Measurements from ENCODE around the gene ATP4B. TPM values are rescaled to one million over a fixed set of nuclear protein-coding genes. Genes with fewer than 3 reads are reported as not detected.

Gene ATP4B
- total RNA-seq, 4 donors from 2014 or later: not detected

DNA sequence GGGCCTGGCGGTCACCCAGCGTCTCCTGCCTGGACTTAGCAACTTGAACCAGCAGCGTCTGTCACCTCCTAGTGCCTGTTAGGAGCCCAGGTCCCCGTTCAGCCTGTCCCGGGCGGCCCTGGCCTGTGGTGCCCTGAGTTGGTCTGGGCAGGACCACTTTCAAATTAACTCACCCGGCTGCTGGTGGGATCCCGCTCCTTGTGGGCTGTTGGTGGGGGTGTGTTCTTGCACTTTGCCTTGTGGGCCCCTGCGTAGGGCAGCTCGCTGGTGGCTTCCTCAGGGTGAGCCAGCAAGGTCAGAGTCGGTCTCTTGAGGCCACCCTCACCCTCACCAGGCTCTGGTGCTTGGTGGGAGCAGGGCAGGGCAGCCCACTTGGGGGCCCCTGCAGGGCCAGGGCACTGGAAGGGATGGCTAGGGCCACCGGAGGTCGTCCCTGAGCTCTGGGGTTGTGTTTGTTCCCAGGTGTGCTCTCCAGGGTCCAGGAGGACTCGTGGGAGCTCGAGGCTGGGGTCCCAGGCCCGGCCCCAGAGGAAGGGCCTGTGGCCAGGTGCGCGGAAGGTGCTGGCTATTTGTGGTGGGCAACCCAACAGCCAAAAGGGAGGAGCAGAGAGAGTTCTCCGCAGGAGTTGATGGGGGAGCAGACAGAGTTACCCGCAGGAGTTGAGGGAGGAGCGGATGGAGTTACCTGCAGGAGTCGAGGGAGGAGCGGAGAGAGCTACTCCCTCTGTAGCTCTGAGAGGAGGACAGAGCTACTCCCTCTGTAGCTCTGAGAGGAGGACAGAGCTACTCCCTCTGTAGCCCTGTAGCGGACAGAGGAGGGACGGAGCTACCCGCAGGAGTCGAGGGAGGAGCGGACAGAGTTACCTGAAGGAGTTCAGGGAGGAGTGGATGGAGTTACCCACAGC lies 56.6 kb downstream of the ATP4B start:
- Histone ChIP-seq H3K4me1 (no peaks in the 10 kb centered on the region), H3K27me3 (no peaks in the 10 kb centered on the region), H3K4me3 (no peak overlapping the region), H3K27ac (no peak overlapping the region), H3K36me3 (peaks cover 0 to 60% (median 0%) of the 10 kb centered on the region in 3 donors), H3K9me3 (peaks cover 0 to 5% (median 0%) of the 10 kb centered on the region in 4 donors)
- WGBS, 2 donors: 91 to 96% methylated on average over 22 to 23 of the region's 28 CpGs
- TF ChIP-seq, protein P1, sequence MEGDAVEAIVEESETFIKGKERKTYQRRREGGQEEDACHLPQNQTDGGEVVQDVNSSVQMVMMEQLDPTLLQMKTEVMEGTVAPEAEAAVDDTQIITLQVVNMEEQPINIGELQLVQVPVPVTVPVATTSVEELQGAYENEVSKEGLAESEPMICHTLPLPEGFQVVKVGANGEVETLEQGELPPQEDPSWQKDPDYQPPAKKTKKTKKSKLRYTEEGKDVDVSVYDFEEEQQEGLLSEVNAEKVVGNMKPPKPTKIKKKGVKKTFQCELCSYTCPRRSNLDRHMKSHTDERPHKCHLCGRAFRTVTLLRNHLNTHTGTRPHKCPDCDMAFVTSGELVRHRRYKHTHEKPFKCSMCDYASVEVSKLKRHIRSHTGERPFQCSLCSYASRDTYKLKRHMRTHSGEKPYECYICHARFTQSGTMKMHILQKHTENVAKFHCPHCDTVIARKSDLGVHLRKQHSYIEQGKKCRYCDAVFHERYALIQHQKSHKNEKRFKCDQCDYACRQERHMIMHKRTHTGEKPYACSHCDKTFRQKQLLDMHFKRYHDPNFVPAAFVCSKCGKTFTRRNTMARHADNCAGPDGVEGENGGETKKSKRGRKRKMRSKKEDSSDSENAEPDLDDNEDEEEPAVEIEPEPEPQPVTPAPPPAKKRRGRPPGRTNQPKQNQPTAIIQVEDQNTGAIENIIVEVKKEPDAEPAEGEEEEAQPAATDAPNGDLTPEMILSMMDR (IDR thresholded peaks at IDR 0.05): no peak
- no peak for TF ChIP-seq POLR2A (IDR thresholded peaks at IDR 0.05)
- TF ChIP-seq EP300 (IDR thresholded peaks at IDR 0.05): no peak
- no peak for DNase-seq (ENCODE audit: low spot score in 2 of 2)

DNA sequence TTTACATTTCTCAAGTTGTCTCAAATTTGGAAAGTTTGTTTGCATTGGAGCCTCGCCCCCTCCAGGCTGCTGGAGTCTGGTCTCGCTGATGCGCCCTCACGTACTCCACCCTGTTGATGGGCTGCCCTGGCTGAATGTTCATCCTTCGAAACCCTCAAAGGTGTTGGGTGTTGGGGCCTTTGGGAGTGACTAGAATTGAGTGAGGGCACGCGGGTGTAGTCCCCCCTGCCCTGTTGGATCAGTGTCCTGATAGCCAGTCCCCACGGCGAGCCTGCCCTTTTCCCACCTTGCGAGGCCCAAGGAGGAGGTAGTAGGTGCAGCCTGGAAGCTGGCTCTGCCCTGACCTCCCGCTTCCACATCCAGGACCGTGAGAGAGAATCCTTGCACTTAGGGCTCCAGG lies 58.6 kb downstream of the ATP4B start:
- H3K36me3 ChIP-seq: peaks cover 0 to 55% (median 0%) of the 10 kb centered on the region in 3 donors
- no peak for DNase-seq (ENCODE audit: low spot score in 2 of 2)
- no peak overlapping the region for H3K27ac ChIP-seq
- peaks cover 0 to 5% (median 0%) of the 10 kb centered on the region in 4 donors for H3K9me3 ChIP-seq
- H3K4me1 ChIP-seq: no peaks in the 10 kb centered on the region
- H3K27me3 ChIP-seq: no peaks in the 10 kb centered on the region
- TF ChIP-seq POLR2A (IDR thresholded peaks at IDR 0.05): no peak
- TF ChIP-seq, protein P1 (IDR thresholded peaks at IDR 0.05): no peak
- TF ChIP-seq EP300 (IDR thresholded peaks at IDR 0.05): no peak
- WGBS, 2 donors: 96 to 98% methylated on average over 12 of the region's 12 CpGs
- H3K4me3 ChIP-seq: no peak overlapping the region

Other genes starting within 250 kb of the ATP4B start
- 10 to 100 TPM in 2 of 4 donors, 1 to 10 TPM in 2; 6.9 to 15.5 (median 12.6) TPM for gene ADPRHL1, start 204.7 kb downstream of the ATP4B start, total RNA-seq
- 10 to 100 TPM; 16.3 to 28.0 (median 21.0) TPM for gene DCUN1D2, start 167.5 kb downstream of the ATP4B start, total RNA-seq
- 10 to 100 TPM; 19.2 to 45.3 (median 34.1) TPM for gene TFDP1, start 73.4 kb downstream of the ATP4B start, total RNA-seq
- gene GRK1, start 9.0 kb upstream of the ATP4B start, total RNA-seq: not detected
- 10 to 100 TPM in 2 of 4 donors, 1 to 10 TPM in 2; 3.3 to 21.6 (median 10.9) TPM for gene TMEM255B, start 101.0 kb upstream of the ATP4B start, total RNA-seq
- 100 to 1,000 TPM; 317 to 697 (median 547) TPM for gene GAS6, start 205.9 kb upstream of the ATP4B start, total RNA-seq